ENCODE data around the gene NKAIN4.

NKAIN4 gene

GRCh38 chr20:63254232-63254605 is at the start of gene NKAIN4:
NKAIN4 (minus strand) TSS chr20:63254463; CDS start chr20:63254450, 13 bp downstream.
- no peak for DNase-seq (ENCODE audit: low spot score)

DNA sequence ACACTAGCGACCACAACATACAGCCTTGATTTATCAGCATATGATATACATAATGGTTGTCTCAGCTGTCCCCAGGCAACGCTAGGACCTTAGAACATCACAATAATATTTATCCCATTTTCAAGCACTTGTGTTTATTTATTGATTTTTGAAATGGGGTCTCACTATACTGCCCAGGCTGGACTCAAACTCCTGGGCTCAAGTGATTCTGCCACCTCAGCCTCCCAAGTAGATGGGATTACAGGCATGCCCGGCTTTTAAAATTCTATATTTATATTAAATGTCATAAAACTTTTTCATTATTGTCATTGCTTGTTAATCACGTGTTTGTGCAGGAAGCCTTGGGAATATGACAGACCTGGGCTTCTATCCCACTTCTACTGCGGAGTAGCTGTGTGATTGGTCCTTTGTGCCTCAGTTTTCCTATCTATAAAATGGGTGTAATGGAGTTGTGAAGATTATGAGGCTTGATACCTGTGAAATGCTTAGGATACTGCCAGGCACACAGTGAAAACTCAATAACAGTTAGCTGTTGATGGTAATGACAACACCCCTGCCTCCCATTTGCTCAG is 48.9 kb upstream of the NKAIN4 start:
- no peak for DNase-seq (ENCODE audit: low spot score)

DNA sequence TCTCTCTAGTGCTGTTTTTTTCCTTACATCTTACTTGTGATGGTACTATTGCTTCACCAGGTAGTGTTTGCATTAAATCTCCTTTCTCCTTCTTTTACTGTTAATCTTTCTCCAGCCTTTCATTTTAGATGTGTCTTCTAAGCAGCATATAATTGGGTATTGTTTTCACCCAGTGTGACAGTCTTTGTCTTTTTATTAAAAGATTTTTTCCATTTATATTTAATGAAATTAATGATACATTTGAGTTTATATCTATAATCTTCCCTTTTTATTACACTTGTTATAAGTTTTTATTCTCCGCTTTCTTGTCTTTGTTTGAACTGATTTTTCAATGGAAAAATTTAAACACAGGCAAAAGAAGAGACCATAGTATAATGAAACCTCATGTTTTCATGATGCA is 47.4 kb upstream of the NKAIN4 start:
- no peak for DNase-seq (ENCODE audit: low spot score)

DNA sequence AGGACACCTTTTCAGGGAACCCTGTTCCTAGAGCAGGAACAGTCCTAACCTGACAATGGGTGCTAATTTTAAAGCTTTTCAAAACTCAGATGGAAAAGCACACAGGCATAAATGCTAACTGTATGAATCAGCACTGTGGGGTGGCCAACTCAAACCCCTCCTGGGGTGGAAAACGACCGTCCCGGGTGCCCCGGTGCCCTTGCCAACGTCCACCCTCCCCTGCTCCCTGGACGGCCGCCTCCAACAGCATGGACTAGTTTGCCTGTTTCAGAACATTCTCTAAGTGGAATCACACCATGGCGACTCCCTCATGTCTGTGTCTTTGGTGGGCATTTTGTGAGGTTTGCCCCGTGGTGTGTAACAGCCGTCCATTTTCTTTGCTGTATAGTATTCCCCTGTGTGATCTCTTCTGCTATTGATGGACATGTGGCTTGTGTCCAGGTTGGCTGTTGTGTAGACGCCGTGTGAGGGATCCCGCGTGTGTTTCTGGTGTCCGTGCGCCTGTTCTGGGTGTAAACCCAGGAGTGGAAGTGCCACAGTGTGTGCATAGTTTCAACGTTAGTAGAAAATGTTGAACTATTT is 44.6 kb upstream of the NKAIN4 start:
- no peak for DNase-seq (ENCODE audit: low spot score)

DNA sequence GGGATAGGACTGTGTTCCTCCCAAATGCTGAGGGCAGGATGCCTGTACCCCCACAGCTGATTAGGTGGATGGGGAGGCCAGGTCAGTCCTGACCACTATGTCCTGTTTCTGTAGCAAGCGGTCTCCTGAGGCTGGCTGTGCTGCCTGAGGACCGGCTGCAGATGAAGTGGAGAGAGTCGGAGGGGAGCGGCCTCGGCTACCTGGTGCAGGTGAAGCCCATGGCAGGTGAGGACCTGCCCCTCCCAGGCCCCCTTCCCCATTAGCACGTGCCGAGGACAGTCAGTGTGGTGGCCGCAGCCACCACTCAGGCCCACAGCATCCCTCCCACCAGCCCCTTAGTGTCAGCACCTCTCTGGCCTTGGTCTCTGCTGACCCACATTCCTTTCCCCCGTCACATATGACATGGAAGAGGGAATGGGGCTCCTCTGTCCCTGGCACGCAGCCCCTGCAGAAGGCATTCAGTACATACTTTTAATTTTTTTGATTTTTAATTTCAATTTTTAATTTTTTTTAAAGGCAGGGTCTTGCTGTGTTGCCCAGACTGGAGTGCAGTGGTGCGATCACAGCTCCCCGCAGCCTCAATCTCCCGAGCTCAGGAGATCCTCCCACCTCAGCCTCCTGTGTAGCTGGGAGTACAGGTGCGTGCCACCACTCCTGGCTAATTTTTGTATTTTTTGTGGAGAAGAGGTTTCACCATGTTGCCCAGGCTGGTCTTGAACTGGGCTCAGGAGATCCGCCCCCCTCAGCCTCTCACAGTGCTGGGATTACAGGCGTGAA is 43.7 kb upstream of the NKAIN4 start:
- no peak for DNase-seq (ENCODE audit: low spot score)

GRCh38 chr20:63297371-63297781 is 43.1 kb upstream of the NKAIN4 start:
- no peak for DNase-seq (ENCODE audit: low spot score)

DNA sequence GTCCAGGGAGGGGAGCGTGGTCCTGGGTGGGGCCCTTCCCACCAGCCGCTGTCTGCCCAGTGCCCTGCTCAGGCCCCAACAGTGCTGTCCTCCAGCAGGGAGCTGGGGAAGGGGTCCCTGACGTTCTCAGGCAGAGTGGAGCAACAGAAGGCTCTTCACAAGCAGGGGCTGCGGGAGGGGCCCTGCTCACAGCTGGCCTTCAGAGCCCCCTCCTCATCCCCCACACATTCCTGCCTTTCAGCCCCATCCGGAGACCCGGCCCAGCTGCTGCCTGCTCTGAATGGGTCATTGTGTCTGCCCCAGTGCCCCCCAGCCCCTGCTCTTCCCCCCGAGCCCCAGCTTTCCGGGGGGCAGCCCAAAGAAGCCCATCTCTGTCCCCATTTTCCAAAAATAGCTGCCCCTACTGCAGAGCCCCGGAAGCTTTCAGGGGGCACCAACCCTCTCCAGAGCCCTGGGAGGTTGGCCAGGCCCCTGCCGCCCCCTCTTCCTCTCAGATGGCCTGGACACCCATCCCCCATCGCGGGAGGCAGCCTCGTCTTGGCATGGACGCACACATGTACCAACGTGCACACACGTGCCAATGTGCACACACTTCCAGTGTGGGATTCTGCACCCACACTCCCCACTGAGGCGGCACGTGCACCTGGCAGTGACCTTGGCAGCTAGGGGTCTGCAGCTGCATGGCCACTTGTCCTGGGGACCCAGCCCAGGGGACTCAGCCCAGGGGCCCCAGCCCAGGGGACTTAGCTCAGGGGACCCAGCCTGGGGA is 42.5 kb upstream of the NKAIN4 start:
- no peak for DNase-seq (ENCODE audit: low spot score)

- no peak for DNase-seq (ENCODE audit: low spot score)
Measured at GRCh38 chr20:63295846-63296245, 41.6 kb upstream of the NKAIN4 start.

DNA sequence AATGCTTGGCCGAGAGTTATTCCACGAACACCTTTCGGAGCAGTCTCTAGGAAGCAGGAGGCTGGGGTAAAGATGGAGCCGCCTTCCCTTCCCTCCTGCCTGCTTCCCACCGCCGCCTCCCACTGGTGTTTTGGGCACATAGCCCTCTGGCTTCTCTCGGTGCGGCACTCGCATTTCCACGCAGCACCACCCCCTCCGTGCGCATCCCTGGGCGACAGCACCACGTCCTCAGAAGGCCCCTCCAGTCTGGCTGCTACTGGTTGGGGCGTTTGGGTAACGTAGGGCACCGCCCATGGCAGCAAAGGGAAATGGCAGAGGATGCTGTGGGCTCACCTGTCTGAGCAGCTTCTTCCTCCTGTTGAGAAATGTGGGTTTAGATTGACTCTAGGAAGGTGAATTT is 41.2 kb upstream of the NKAIN4 start:
- DNase-seq (ENCODE audit: low spot score) = peak; percentile 38

DNA sequence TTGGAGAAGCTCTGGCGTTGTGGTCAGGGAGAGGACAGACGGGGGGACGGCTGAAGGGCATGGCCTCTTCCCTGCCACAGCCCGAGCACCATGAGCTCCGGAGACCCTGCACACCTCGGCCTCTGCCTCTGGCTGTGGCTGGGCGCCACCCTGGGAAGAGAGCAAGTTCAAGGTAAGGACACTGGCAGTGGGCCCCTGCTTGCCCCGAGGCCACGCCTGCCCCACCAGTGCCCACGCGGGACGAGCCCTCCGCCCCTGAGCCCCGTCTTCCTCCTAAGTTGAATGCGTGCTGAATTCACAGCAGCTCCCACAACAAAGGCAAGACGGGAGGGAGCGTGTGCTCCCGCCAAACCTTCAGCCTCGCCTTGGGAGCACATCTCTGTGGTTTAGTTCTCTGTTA is 40.8 kb upstream of the NKAIN4 start:
- DNase-seq (ENCODE audit: low spot score) = no peak

DNA sequence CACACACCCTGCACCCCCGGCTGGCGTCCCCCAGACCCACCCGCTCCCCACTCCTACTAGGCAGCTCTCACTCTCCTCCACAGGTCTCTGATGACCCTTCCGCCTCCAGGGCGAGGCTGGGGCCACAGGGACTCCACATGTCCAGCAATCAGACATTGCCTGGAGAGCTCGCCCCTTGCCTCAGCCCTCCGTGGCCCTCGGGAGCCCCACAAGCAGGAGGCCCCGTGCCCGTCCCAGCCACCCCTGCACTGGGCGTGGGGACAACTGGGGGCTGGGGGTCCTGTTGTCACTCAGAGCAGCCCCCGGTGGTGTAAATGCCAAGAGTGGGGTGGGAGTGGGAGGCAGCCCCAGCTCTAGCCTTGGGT is 40.3 kb upstream of the NKAIN4 start:
- DNase-seq (ENCODE audit: low spot score) = no peak

DNA sequence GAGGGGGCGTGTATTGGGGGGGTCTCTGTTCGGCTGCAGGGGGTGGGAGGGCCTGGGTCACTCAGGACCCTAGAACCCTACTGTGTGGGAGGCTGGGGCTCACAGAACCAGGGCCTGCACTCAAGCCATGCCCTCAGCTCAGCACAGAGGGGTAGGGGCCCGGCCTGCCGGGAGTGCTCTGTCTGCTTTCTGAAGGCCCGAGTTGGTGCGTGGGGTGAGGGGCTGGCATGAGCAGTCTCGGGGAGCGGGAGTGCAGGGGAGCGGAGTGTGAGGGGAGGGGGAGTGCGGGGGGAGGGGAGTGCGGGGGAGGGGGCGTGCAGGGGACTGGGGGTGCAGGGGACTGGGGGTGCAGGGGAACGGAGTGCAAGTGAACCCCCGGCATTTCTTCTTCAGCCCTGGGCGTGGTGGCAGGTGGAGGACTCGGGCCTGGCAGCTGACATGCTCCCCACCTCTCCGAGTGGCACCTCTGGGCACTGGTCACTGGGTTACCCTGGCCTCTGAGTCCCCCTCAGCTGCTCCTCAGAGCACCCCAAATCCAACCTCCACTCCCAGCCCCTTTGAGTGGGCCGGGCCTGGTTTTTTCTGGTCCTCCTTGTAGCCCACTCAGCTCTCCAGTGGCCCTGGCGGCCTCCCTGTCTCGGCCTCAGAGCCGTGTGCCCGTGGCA is 39.7 kb upstream of the NKAIN4 start:
- DNase-seq (ENCODE audit: low spot score) = no peak

DNA sequence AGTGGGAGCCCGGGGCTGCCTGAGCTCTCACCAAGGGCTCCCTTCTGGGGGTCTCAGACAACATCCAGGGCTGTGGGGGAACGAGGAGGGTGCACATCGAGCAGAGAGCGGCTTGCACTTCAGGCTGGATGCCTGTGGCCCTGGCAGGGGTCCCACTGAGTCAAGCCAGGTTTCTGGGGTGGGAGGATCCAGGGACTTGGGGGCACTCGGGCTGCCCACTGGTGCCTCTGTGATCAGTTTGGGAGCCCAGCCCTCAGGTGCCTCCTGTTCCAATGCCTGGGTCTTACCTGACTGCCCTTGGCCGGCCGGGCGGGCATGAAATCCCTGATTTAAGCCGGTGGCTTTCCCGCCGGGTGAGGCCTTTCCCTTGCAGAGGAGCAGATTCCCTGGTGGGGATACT is 39.2 kb upstream of the NKAIN4 start:
- DNase-seq (ENCODE audit: low spot score) = no peak

DNA sequence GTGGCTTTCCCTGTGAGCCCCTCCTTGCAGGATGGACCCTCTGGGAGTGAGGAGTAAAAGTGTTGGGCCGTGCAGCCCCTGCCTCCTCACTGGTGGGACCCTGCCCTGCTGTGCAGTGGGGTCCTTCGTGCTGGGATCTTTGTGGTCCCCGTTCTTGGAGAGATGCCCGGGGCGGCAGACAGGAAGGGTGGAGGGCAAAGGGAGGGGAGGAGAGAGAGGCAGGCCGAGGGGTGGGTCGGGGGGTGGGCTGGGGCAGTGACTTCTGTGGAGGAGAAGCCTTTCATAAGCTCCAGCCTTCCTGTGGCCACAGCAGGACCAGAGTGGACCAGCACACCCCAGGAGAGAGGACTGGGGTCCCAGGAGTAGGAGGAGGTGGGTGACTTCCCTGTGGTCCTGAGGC is 38.6 kb upstream of the NKAIN4 start, which contains the start of gene COL20A1:
Gene COL20A1, plus strand, starts transcription at position 283 of the 400 bp plus-strand sequence. CDS start 1,922 bp downstream, outside the sequence.
- DNase-seq (ENCODE audit: low spot score) = no peak

DNA sequence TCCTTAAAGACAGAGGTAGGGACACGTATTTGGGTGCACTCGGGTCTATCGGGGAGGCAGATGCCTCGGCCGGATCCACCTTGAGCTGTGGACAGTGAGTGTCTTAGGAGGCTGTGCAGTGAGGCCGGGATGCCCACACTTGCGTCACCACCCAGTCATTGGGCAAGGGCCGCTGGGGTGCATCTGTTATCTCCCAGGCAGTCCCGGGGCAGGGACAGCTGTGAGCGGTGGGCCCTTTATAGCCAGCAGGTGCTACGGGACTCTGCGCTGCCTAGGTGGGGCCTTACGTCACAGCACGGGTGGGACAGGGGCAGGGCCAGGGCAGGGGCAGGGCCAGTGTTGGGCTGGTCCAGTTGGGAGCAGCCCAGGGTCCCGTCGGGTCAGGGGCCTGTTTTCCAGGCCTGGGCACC is 38.0 kb upstream of the NKAIN4 start:
- DNase-seq (ENCODE audit: low spot score) = no peak

- DNase-seq (ENCODE audit: low spot score) = no peak
Measured at GRCh38 chr20:63291811-63292210, 37.5 kb upstream of the NKAIN4 start.

GRCh38 chr20:63290677-63291472 is 36.6 kb upstream of the NKAIN4 start:
- peak; percentile 80 for DNase-seq (ENCODE audit: low spot score)

DNA sequence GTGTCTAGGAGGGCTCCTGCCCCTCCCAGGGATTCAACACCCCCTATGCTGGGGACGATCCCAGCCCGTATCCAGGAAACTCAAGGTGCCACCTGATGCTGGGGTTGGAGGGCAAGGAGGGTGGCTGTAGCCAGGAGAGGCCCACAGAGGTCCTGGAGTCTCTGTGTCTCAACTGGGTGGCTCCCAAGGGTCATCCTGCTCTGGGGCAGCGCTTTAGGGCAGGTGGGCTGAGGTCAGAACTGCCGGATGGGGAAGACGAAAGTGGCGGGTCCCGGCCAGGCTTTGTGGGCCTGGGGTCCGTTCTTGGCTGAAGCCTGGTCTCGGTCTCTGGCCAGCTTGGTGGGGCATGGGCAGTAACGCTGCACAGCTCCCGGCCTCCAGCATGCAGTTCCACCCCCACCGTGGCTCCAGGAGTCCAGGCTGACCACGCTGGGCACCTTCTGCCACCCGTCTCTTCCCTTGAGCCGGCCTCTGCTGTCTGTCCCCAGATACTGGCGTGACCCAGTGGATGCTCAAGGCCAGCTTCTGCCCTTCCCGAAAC is 35.9 kb upstream of the NKAIN4 start:
- no peak for DNase-seq (ENCODE audit: low spot score)

DNA sequence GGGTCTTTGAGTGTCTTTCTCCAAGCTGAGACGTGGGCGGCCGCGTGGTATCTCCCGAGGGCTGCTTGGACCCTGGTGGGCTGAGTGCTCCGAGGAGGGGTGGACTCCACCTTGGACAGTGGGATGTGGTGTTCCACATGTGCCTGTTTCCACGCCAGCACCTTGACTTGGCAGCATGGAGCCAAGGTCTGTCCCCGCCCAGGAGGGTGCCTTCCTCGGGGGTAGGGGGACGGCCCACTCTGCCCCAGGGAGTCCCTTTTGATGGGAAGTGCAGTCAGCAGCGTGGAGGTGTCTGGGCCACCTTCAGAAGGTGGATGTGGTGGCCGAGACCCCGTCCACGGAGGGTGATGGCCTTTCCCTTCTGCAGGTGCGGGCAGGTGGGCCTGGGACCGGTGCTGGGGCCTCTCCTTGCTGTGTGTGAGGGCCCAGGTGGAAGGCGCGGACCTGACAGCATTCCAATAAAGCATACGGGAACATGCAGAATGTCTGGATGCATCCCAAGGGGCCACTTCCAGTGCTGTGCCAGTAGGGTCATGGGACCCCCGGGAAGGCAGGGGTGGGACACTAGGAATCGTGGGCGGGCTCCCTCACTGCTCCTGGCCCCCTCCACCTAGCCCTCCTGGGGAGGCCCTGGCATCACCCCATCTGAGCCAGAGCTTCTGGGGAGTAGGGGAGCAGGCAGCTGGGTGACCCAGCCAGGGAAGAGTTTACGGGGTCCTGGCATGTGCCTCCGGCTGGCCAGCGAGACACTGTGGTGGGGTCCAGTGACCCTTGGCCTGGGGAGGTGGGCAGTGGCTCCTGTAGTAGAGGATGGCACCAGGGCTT is 35.3 kb upstream of the NKAIN4 start:
- DNase-seq (ENCODE audit: low spot score) = no peak

DNA sequence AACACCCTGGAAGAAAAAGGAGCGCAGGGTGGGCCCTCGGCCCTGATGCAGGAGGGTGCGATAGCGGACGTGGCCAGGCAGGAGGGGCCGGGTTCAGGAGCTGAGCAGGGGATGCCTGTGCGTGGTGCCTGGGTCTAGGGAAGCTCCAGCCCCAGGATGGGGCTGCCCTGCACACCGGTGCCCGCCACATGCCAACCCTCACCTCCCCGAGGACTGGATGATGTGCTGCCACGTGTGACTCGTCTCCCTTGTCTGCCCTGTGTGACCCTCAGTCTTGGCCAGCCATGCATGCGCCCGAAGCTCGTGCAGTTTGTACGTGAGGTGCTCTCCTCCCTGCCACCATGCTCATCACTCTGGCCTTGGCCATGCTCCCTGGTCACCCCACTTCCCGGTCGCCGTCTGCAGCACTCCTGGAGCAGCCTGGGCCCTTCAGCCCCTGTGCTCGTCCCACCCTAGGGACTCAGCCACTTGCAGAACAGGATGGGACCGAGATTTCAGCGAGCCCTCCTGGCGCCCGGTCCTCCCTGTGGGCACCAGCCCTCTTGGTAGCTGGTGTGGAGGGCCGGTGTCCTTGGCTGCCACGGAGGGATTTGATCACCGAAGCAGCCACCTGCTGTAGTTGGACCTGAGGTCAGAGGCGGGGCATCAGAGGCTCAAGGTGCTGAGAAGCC is 34.5 kb upstream of the NKAIN4 start:
- no peak for DNase-seq (ENCODE audit: low spot score)
